ENCODE measurements around the gene RTP5. TPM values are rescaled to one million over a fixed set of nuclear protein-coding genes. Genes with fewer than 3 reads are reported as not detected.

The RTP5 gene
- total RNA-seq, 3 donors from 2014 or later: not detected

DNA sequence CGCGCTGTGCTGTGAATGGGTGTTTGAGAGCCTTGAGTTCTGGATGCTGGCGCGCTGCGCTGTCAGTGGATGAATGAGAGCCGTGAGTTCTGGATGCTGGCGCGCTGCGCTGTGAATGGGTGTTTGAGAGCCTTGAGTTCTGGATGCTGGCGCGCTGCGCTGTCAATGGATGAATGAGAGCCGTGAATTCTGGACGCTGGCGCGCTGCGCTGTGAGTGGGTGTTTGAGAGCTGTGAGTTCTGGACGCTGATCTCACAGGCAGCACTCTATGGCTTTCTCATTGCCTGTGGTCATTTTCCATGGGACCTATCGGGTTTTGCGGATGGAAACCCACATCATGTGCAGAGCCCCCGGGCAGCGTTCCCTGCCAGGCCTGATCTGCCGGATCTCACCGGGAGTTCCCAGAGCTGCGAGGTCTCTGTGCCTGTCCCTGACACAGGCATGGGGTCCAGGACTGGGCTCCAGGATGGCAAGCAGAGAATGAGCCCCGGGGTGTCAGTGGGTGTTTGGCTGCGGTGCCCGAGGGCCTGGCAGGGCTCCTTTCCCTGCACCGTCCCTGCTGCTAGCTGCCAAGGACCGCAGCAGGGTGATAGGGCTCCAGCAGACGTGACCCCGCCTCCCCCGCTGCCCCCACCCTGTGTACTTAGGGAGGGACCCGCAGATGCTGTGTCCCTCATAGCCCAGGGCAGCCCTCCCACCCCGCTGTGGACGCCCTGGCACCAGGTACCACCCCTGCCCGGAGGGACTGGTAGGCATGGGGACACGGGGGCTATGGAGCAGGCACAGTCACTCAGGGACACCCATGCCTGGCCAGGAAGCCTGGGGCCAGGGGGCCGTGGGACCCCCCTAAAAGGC lies 20.5 kb upstream of the RTP5 start:
- no peak for ATAC-seq
- Histone ChIP-seq H3K4me3 (no peak overlapping the region), H3K4me1 (ENCODE audit: low read depth) (peaks cover 6% of the 10 kb centered on the region), H3K36me3 (ENCODE audit: low read depth) (no peaks in the 10 kb centered on the region), H3K9me3 (no peaks in the 10 kb centered on the region)
- TF ChIP-seq, protein P1, sequence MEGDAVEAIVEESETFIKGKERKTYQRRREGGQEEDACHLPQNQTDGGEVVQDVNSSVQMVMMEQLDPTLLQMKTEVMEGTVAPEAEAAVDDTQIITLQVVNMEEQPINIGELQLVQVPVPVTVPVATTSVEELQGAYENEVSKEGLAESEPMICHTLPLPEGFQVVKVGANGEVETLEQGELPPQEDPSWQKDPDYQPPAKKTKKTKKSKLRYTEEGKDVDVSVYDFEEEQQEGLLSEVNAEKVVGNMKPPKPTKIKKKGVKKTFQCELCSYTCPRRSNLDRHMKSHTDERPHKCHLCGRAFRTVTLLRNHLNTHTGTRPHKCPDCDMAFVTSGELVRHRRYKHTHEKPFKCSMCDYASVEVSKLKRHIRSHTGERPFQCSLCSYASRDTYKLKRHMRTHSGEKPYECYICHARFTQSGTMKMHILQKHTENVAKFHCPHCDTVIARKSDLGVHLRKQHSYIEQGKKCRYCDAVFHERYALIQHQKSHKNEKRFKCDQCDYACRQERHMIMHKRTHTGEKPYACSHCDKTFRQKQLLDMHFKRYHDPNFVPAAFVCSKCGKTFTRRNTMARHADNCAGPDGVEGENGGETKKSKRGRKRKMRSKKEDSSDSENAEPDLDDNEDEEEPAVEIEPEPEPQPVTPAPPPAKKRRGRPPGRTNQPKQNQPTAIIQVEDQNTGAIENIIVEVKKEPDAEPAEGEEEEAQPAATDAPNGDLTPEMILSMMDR (IDR thresholded peaks at IDR 0.05): no peak
- intact Hi-C loops (cut with DNase I, micrococcal nuclease): no loop called here
- DNase-seq: peak in 2 of 3 donors; percentile 14 to 37

DNA sequence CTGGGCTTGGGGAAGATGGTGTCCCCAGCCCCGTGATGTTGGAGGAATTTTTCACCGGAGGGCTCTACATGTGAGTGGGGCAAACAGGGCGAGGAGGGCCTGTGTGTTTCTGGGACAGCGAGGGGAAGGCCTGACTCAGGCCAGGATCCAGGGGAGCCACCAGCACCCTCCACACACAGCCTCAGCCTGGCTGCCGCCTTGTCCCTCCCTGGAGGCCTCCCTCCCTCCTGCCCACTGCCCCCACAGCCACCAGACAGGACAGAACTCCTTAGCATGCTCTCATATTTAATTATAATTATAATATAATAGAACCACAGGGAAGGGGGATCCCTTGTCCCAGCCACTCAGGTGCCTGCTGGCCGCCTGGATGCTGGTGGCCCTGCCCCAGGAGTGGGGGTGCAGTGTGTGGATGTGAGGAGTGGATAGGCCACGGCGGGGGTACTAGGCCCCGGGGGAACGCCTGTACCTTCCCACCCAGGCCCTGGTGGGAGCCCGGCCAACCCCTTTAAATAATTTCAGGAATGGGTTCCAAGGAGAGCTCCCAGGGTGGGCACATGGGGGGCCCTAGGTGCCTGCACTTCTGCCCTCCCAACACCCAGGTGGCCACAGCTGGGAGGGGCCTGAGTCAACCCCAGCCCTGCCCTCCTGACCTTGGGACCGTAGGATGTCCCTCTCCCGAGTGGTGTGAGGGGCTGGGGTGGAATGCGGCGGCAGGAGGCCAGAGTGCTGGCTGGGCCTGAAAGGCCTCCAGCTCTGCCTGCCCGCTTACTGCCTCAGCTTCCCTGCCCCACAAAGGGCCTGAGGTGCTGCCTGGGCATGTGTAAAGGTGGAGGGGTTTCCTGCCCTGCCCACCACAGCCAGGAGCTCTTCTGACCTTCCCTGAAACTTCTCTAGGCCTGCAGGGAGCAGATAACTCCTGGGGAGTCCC lies 19.6 kb upstream of the RTP5 start:
- Histone ChIP-seq H3K4me1 (ENCODE audit: low read depth) (peaks cover under 1% of the 10 kb centered on the region), H3K4me3 (no peak overlapping the region), H3K36me3 (ENCODE audit: low read depth) (no peaks in the 10 kb centered on the region), H3K9me3 (no peaks in the 10 kb centered on the region)
- intact Hi-C loops (cut with DNase I, micrococcal nuclease): no loop called here
- no peak for DNase-seq
- no peak for ATAC-seq
- TF ChIP-seq, protein P1 (IDR thresholded peaks at IDR 0.05): no peak

DNA sequence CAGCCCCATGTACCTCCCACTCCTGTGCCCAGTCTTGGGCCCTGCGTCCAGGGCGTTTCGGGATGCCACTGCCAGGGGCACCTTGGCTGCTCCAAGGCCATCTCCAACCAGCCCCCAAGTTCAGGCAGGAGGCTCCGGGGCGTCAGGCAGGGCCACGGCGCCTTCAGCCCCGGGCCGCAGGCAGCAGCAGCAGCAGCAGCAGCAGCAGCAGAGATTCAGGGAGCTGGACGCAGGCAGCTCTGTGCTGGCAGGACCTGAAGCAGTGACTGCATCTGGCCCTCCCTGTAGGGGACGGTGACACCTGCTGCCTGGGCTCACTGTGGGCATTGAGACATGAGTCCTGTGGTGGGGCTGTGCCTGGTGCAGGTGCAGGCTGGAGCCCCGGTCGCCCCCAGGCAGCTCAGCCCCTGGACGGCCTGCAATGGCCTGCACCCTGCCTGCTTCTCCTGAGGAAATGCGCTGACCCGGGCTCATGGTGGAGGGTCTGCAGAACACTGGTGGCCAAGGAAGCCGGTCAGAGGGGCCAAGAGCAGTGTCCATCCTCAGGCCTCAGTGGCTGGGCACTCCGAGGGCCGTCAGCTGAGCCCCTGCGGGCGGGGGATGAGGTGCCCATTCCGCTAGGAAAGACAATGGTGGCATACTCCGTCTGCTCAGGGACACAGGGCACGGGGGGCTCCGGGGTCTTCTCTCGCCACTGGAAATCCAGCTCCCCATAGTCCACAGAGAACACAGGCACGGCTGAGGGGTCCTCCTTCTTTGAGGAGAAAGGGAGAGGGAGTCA lies 18.8 kb upstream of the RTP5 start:
- Histone ChIP-seq H3K36me3 (ENCODE audit: low read depth) (no peaks in the 10 kb centered on the region), H3K9me3 (no peaks in the 10 kb centered on the region), H3K4me1 (ENCODE audit: low read depth) (no peaks in the 10 kb centered on the region), H3K4me3 (no peak overlapping the region)
- DNase-seq: no peak
- TF ChIP-seq, protein P1 (IDR thresholded peaks at IDR 0.05): no peak
- intact Hi-C loops (cut with DNase I, micrococcal nuclease): no loop called here
- ATAC-seq: no peak

DNA sequence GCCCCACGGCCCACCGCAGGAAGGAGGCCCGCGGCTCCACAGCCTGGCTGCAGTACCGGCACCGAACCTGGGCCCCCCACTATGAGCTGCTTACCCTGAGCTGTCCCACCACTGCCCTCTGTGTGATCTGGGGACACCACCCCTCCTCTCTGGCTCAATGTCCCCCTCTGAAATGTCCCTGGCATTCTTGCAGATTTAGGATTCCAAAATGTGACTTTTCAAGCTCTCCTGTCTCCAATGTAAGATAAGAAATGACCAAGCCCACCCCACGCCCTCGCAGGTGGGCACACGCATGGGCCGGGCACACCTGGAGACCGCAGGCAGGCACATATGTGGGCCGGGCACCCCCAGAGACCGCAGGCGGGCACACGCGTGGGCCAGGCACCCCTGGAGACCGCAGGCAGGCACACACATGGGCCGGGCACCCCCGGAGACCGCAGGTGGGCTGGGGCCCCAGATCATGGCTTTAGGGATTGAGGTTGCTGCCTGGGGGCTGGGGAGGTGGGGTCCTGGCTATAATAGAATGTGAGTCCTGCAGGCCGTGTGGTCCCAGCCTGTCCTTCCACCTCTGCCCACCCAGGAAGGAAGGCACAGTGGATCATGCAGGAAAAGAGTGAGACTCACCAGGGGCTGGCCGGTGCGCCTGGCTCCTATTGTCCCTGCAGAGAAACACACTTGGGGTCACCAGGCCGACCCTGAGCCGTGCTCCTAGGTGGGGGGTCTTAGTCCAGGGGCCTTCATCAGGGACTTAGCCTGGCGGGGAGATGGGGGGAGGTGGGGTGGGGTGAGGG lies 18.0 kb upstream of the RTP5 start:
- no peak for ATAC-seq
- Histone ChIP-seq H3K36me3 (ENCODE audit: low read depth) (no peaks in the 10 kb centered on the region), H3K4me1 (ENCODE audit: low read depth) (no peaks in the 10 kb centered on the region), H3K4me3 (no peak overlapping the region), H3K9me3 (no peaks in the 10 kb centered on the region)
- intact Hi-C loops (cut with DNase I, micrococcal nuclease): no loop called here
- DNase-seq: peak in 1 of 3 donors; percentile 14
- TF ChIP-seq, protein P1 (IDR thresholded peaks at IDR 0.05): no peak

Data from mucosa of descending colon (tissue), 3 donors.